Lower lobe of right lung (tissue), 2 donors: Measurements from ENCODE around the gene RAP1A. TPM values are rescaled to one million over a fixed set of nuclear protein-coding genes. Genes with fewer than 3 reads are reported as not detected.

ENCODE experiments used
- ATAC-seq, 2 donors: fragments of 200-7000 bp; cut with Tn5 transposase; one replicate each; pipeline ENCODE4 v1.9.1; 2020 to 2022; ENCODE audit warnings: mild to moderate bottlenecking in 2 of 2, moderate library complexity in 2 of 2
- DNase-seq: peaks from one replicate; pipeline ENCODE4 v3.0.0-alpha.2; 2020
- H3K27ac ChIP-seq: fragments of 200-600 bp; one replicate; pipeline ENCODE4 v1.8.0; 2022
- H3K27me3 ChIP-seq: fragments of 200-600 bp; one replicate; pipeline ENCODE4 v1.8.0; 2022; ENCODE audit warnings: low read depth
- H3K36me3 ChIP-seq: fragments of 200-600 bp; one replicate; pipeline ENCODE4 v1.8.0; 2022; ENCODE audit warnings: mild to moderate bottlenecking
- H3K4me1 ChIP-seq: fragments of 200-600 bp; one replicate; pipeline ENCODE4 v1.8.0; 2022
- H3K4me3 ChIP-seq: fragments of 200-600 bp; one replicate; pipeline ENCODE4 v1.8.0; 2022; ENCODE audit warnings: mild to moderate bottlenecking
- H3K9me3 ChIP-seq: fragments of 200-600 bp; one replicate; pipeline ENCODE4 v1.8.0; 2022
- CTCF ChIP-seq: fragments of 200-600 bp; IDR thresholded peaks from one replicate; pipeline ENCODE4 v1.8.0; 2022; ENCODE audit warnings: antibody characterized with exemption, mild to moderate bottlenecking
- intact Hi-C: fragments of 100-400 bp; cut with DNase I; formaldehyde crosslinking; loops from one replicate; pipeline ENCODE4 v1.11.0; 2022
- total RNA-seq: library from RNA; stranded (reverse); fragmentation: NEBNext Ultra II Directional; extraction: Animal tissue kit (Norgen Biotek cat#: 25700); gene quantifications from one replicate; pipeline ENCODE4 v1.2.1, GENCODE V29; 2021
- donor health status: DM: no; HTN: yes; CAD: no; lungs with severe emphysema.

Gene RAP1A
- total RNA-seq, 1 donor from 2014 or later: 134 TPM

DNA sequence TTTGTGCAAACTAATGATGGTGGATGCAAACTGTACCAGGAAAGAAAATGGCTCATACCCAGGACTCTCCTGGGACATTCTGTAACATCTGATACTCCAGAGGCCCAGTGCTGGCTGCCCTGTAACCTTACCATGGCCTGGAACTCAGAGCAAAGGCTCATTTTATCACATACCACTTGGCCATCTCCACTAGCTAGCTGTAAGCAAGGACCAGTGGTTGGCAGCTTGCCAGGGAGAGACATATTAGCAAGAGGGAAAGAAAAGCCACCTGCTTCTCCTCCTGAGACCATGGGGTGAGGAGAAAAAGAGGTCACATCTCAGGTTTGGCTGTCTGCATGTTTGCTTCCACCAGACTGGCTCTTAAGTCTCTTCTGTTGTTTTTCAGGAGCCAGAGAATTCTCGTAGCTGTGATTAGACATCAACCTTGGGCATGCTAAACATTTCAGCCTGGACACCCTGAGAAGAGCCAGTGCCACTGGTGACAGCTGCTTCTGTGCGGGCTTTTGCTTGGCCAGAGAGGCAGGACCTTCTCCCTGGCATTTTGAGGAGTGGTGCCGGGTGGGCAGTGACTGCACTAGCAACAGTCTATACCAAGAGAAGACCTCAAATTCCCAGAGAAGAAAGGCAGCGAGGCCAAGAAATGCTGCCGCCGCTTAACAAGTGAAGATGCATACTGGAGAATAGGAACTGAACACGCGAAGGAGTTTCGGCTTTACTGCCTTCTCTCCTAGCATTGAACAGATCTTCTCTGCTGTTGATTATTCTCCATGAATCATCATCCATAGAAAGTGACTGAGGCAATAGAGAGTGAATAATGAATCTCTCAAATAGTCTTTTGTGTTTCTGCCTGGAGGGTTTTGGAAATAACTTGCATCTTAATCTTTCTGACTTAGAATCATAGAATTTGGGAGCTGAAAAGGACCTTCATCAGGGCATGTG lies 126.4 kb downstream of the RAP1A start:
- Histone ChIP-seq H3K4me1 (no peaks in the 10 kb centered on the region), H3K27me3 (no peaks in the 10 kb centered on the region), H3K9me3 (no peaks in the 10 kb centered on the region), H3K27ac (no peak overlapping the region), H3K36me3 (no peaks in the 10 kb centered on the region), H3K4me3 (no peak overlapping the region)
- DNase-seq (no peak), ATAC-seq (no peak)
- intact Hi-C loops: no loop called here
- TF ChIP-seq CTCF: no peak

DNA sequence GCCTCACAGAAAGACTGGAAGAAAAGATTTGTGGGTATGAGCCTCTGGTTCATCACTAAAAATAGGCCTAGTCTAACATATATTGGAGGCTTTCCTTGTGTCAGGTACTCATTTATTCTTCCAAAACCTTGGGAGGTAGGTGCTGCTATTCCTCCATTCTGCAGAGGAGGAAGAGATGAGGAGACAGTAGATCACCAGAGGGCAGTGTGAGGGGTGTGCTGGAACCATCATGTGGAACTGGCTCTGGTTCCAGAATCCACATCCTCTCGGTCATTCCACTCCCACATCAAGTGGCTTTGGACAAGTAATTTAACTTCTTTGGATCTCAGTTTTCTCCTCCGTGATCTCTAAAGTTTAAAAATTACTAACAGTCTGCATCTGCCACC lies 127.0 kb downstream of the RAP1A start:
- DNase-seq (no peak), ATAC-seq (no peak)
- H3K27me3 ChIP-seq: no peaks in the 10 kb centered on the region
- no peaks in the 10 kb centered on the region for H3K36me3 ChIP-seq
- no peaks in the 10 kb centered on the region for H3K4me1 ChIP-seq
- no peaks in the 10 kb centered on the region for H3K9me3 ChIP-seq
- H3K4me3 ChIP-seq: no peak overlapping the region
- intact Hi-C loops: no loop called here
- no peak overlapping the region for H3K27ac ChIP-seq
- TF ChIP-seq CTCF: no peak

- Histone ChIP-seq H3K27me3 (no peaks in the 10 kb centered on the region), H3K36me3 (no peaks in the 10 kb centered on the region), H3K4me1 (no peaks in the 10 kb centered on the region), H3K27ac (no peak overlapping the region), H3K9me3 (no peaks in the 10 kb centered on the region), H3K4me3 (no peak overlapping the region)
- intact Hi-C loops: no loop called here
- peak; percentile 69 for TF ChIP-seq CTCF
- DNase-seq (no peak), ATAC-seq (peak; percentile 87 to 88)
These were observed 127.7 kb downstream of the RAP1A start for GRCh38 chr1:111747282-111747734.

DNA sequence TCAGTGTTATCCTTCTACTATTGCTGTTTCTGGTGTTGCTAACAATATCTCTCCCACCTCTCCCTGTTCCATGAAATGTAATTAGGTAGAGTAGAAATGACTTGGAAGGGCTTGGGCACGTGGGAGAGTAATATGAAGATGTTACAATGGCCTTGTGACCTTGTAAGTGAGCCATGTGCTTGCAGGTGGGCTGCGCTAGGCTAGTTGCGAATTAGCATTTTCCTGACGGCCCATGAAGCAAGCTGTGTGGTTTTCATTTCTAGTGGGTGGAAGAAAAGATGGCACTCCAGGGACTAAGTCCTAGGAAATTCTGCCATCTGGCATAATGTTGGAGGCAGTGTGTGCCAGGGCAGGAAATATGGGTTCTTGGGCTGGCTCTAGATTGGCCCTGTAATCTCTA lies 128.4 kb downstream of the RAP1A start:
- H3K36me3 ChIP-seq: no peaks in the 10 kb centered on the region
- no peak for DNase-seq
- no peaks in the 10 kb centered on the region for H3K4me1 ChIP-seq
- no peaks in the 10 kb centered on the region for H3K9me3 ChIP-seq
- no peak overlapping the region for H3K4me3 ChIP-seq
- no peak for ATAC-seq
- TF ChIP-seq CTCF: no peak
- intact Hi-C loops: no loop called here
- H3K27ac ChIP-seq: no peak overlapping the region
- H3K27me3 ChIP-seq: no peaks in the 10 kb centered on the region

DNA sequence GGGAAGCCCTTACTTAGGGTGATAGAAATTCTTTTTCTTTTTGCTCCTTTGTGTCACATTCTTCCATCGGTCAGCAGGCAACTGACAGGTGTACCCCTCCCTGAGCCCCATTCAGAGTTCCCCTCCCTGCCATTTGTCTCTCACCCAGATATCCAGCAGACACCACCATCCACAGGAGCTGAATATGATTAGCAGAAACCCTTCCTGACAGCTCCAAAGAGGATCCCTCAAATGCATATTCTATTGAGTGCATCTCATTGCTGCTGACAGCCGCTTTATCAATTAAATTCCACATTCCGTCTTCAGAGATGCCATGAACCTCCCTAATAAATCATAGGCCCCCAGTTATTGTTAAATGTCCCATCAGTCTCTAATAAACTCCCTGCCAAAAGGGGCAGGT lies 130.0 kb downstream of the RAP1A start:
- intact Hi-C loops: no loop called here
- ATAC-seq: no peak

More for the DNA sequence above, 130.0 kb downstream of the RAP1A start:
- Histone ChIP-seq H3K36me3 (no peaks in the 10 kb centered on the region), H3K4me3 (no peak overlapping the region), H3K27me3 (no peaks in the 10 kb centered on the region), H3K27ac (no peak overlapping the region), H3K9me3 (no peaks in the 10 kb centered on the region), H3K4me1 (no peaks in the 10 kb centered on the region)
- no peak for DNase-seq
- TF ChIP-seq CTCF: no peak
